HepG2 (cell line): Measurements from ENCODE around the gene LHX5.

Experiments
- ATF5 ChIP-seq: sonication (generic); formaldehyde crosslinking; IDR thresholded peaks from 2 replicates; pipeline ENCODE4 v1.4.0; 2020; ENCODE audit warnings: mild to moderate bottlenecking, low read depth, missing genetic modification reagents
- CTCF ChIP-seq: sonication (generic); formaldehyde crosslinking; IDR thresholded peaks from 2 replicates; pipeline ENCODE4 v1.5.0; 2020; ENCODE audit warnings: mild to moderate bottlenecking, missing genetic modification reagents, moderate library complexity
- EZH2 ChIP-seq: conservative IDR thresholded peaks from 2 replicates; pipeline ENCODE4 v1.6.1; 2012; ENCODE audit warnings: mild to moderate bottlenecking, low read depth, low read length, moderate library complexity
- MLX ChIP-seq: IDR thresholded peaks from 2 replicates; pipeline ENCODE4 v1.6.1; 2016
- MXD1 ChIP-seq: sonication (generic); formaldehyde crosslinking; IDR thresholded peaks from 2 replicates; pipeline ENCODE4 v1.4.0; 2020; ENCODE audit warnings: mild to moderate bottlenecking, missing genetic modification reagents
- PCBP2 ChIP-seq: fragments of 200-400 bp; formaldehyde crosslinking; optimal IDR thresholded peaks from 2 replicates; pipeline ENCODE3; 2018; ENCODE audit warnings: low read length, low read depth; ENCODE audit not compliant: poor library complexity, severe bottlenecking
- ZNF598 ChIP-seq: sonication (generic); formaldehyde crosslinking; IDR thresholded peaks from 2 replicates; pipeline ENCODE4 v1.5.1; 2020; ENCODE audit warnings: mild to moderate bottlenecking, missing genetic modification reagents, borderline replicate concordance
- ZNF615 ChIP-seq: sonication (generic); formaldehyde crosslinking; IDR thresholded peaks from 2 replicates; pipeline ENCODE4 v1.5.0; 2020; ENCODE audit warnings: mild to moderate bottlenecking, missing genetic modification reagents, borderline replicate concordance

- TF ChIP-seq CTCF (CRISPR knock-in tag) (no peak), ZNF598 (0 out of 2 replicates have a peak, but pooled peaks have one; percentile 46), MXD1 (CRISPR knock-in tag) (no peak), EZH2 (no peak), ZNF615 (CRISPR knock-in tag) (no peak; the same call in 1 of the 2 replicates), PCBP2 (no peak), ATF5 (no peak), MLX (CRISPR knock-in tag) (no peak)
Measured at GRCh38 chr12:113479590-113480335, 8.1 kb upstream of the LHX5 start.
